Ecto neural progenitor cell (in vitro differentiated cells): ENCODE data around the gene LORICRIN.
"Not testable (repeated sequence)": the region's sequence is repeated elsewhere in the genome, so short reads cannot be mapped to it uniquely, and the experiment has no call there.

ENCODE experiments used
- DNase-seq: peaks from one replicate; pipeline ENCODE4 v3.0.0-alpha.2; 2018; ENCODE audit warnings: low spot score

Gene LORICRIN

GRCh38 chr1:153259387-153259786 is at the start of gene LORICRIN:
Gene LORICRIN (plus strand): TSS chr1:153259687. CDS start chr1:153260950, 1,263 bp downstream.
- DNase-seq, result no peak

GRCh38 chr1:153210206-153210605 is 49.3 kb upstream of the LORICRIN start:
- DNase-seq, result no peak

- no peak for DNase-seq
Observed at GRCh38 chr1:153212201-153212600, 47.3 kb upstream of the LORICRIN start.

GRCh38 chr1:153213519-153213918 is 46.0 kb upstream of the LORICRIN start:
- DNase-seq, result no peak

- no peak for DNase-seq
Observed at GRCh38 chr1:153217212-153217611, 42.3 kb upstream of the LORICRIN start, which contains the start of gene PRR9. Gene PRR9 (plus strand): TSS chr1:153217584. CDS start chr1:153218145, 561 bp downstream.

- no peak for DNase-seq
Observed at GRCh38 chr1:153217744-153218416, 41.6 kb upstream of the LORICRIN start.

- DNase-seq, result no peak
Observed at GRCh38 chr1:153220606-153221303, 38.7 kb upstream of the LORICRIN start.

GRCh38 chr1:153223040-153223891 is 36.2 kb upstream of the LORICRIN start:
- peak; percentile 52 for DNase-seq

- no peak for DNase-seq
Observed at GRCh38 chr1:153227810-153228209, 31.7 kb upstream of the LORICRIN start.

- no peak for DNase-seq
Observed at GRCh38 chr1:153228491-153228890, 31.0 kb upstream of the LORICRIN start.

GRCh38 chr1:153229076-153229829 is 30.2 kb upstream of the LORICRIN start:
- not testable (repeated sequence) for DNase-seq

- no peak for DNase-seq
Observed at GRCh38 chr1:153231363-153231762, 28.1 kb upstream of the LORICRIN start.

GRCh38 chr1:153231785-153232184 is 27.7 kb upstream of the LORICRIN start:
- no peak for DNase-seq

GRCh38 chr1:153232553-153232952 is 26.9 kb upstream of the LORICRIN start:
- no peak for DNase-seq

GRCh38 chr1:153233448-153233847 is 26.0 kb upstream of the LORICRIN start:
- DNase-seq, result no peak

- DNase-seq, result no peak
Observed at GRCh38 chr1:153238527-153238926, 21.0 kb upstream of the LORICRIN start.

- no peak for DNase-seq
Observed at GRCh38 chr1:153242160-153242559, 17.3 kb upstream of the LORICRIN start.

- no peak for DNase-seq
Observed at GRCh38 chr1:153245466-153245865, 14.0 kb upstream of the LORICRIN start.

- DNase-seq, result no peak
Observed at GRCh38 chr1:153246018-153246417, 13.5 kb upstream of the LORICRIN start.

- no peak for DNase-seq
Observed at GRCh38 chr1:153246825-153247224, 12.7 kb upstream of the LORICRIN start.

GRCh38 chr1:153248176-153248879 is 11.2 kb upstream of the LORICRIN start:
- no peak for DNase-seq
